ENCODE measurements around the gene MLLT10.

DNA sequence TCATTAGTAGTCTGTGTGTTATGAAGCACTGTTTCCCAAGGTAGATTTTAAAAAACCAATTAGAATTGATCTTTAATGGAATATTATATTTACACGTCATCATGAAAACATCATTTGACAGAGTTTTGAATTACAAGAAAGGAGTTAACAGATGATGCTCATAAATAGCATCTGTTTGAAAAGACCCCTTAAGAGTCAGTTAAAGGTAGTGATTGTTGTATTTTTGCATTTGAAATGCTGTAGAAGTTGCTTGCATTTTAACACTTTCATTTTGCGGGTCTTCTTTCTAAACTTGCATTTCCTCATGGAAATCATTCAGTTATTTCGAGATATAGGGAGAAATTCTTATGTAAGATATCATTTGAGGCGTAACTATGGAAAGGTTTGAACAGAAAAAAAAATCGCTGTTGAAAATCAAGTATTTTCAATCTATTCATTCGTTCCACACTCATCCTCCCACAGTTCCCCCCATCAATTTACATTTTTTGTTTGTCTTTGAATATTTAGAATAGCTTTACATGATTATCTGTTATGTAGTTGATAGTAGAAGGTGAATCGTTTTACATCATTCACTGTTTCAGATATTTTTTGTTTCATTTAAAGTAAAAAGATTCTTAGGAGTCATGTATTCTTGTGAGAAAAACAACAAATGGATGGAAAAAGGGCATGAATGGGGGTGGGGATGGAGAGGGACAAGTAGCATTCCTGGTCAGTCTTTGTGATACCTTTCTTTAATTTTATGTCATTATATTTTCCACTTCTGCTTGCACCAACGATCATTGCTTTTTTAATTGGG, 5.6 kb upstream of the MLLT10 start:
- TF ChIP-seq YY1 (IDR thresholded peaks at IDR 0.05; ENCODE audit: insufficient read depth, insufficient read length) = no peak
- TF ChIP-seq ZNF274 (IDR thresholded peaks at IDR 0.05; ENCODE audit: low read depth, low read length) = no peak
- no peak for TF ChIP-seq SUZ12 (IDR thresholded peaks at IDR 0.05; ENCODE audit: extremely low read depth, insufficient read depth, insufficient read length)

Data from NT2/D1 (cell line).